Measurements from ENCODE around the gene CHST7. TPM values are rescaled to one million over a fixed set of nuclear protein-coding genes. Genes with fewer than 3 reads are reported as not detected.

The CHST7 gene
- total and polyA plus RNA-seq, 4 donors, result 2.9 to 13.2 (median 5.8) TPM

DNA sequence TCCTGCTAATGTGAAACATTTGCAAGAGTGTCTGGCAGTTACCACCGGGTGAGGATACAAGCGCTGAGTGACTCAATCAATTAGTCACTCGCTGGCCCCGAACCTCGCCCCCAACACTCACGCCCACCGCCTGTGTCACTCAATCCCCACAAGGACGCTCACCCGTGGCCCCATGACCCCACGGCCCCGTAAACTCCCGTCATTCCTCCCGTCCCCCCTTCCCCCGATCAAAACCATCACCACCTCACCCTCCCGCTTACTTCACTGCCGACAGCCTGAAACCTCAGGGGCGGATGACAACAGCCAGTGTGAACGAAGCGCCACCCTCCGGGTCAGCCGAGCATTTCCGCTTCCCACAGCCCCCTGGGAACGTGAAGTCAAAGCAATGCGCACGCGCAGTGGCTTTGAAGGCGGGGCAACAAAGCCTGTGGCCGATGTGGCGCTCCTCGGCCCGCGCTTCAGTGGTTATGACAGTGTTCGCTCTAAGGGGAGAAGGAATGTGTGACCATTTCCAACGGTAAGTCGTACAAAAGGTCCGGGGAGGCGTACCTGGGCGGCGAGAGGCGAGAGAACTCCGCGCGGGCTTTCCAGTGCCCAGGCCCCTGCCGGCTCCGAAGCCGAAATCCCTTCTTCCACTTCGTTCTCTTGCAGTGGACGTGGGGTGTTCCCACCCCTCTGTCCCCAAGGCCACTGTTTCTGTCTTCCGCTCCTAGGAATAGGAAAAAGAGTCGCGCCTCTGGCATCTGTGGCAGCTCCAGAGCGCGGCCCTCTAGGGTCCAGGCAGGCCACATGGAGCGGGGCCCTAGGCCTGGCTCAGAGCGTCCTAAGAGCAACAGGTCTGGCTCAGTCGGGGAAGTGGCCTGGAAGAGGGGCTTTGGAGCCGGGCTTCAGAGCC is 28.2 kb upstream of the CHST7 start, which contains the start of gene ZNF674:
Gene ZNF674 (minus strand): TSS at position 311 of the 895 bp plus-strand sequence. CDS start 3,334 bp downstream, outside the sequence.
- H3K4me1 ChIP-seq (ENCODE audit: control insufficient read depth in 4 of 4, insufficient read depth in 4 of 4, low read length in 3 of 4), result peaks cover 4 to 16% (median 10%) of the 10 kb centered on the region in 4 donors
- TF ChIP-seq, protein P1, sequence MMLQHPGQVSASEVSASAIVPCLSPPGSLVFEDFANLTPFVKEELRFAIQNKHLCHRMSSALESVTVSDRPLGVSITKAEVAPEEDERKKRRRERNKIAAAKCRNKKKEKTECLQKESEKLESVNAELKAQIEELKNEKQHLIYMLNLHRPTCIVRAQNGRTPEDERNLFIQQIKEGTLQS (IDR thresholded peaks at IDR 0.05), result peak; percentile 35
- no peak for TF ChIP-seq FOXA2 (IDR thresholded peaks at IDR 0.05)
- peak; percentile 65 for TF ChIP-seq YY1 (IDR thresholded peaks at IDR 0.05)
- TF ChIP-seq, protein P2, sequence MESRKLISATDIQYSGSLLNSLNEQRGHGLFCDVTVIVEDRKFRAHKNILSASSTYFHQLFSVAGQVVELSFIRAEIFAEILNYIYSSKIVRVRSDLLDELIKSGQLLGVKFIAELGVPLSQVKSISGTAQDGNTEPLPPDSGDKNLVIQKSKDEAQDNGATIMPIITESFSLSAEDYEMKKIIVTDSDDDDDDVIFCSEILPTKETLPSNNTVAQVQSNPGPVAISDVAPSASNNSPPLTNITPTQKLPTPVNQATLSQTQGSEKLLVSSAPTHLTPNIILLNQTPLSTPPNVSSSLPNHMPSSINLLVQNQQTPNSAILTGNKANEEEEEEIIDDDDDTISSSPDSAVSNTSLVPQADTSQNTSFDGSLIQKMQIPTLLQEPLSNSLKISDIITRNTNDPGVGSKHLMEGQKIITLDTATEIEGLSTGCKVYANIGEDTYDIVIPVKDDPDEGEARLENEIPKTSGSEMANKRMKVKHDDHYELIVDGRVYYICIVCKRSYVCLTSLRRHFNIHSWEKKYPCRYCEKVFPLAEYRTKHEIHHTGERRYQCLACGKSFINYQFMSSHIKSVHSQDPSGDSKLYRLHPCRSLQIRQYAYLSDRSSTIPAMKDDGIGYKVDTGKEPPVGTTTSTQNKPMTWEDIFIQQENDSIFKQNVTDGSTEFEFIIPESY (IDR thresholded peaks at IDR 0.05), result no peak
- TF ChIP-seq RXRA (IDR thresholded peaks at IDR 0.05), result peak; percentile 41 to 59
- no peak for TF ChIP-seq EGR1 (IDR thresholded peaks at IDR 0.05; ENCODE audit: low read depth in 2 of 2)
- TF ChIP-seq, protein P3, sequence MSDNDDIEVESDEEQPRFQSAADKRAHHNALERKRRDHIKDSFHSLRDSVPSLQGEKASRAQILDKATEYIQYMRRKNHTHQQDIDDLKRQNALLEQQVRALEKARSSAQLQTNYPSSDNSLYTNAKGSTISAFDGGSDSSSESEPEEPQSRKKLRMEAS (IDR thresholded peaks at IDR 0.05), result no peak
- TF ChIP-seq JUND (IDR thresholded peaks at IDR 0.05), result peak in 1 of 2 donors; percentile 14
- peak; percentile 53 for TF ChIP-seq NR2F2 (IDR thresholded peaks at IDR 0.05)
- TF ChIP-seq RAD21 (IDR thresholded peaks at IDR 0.05), result peak; percentile 50 to 74
- TF ChIP-seq, protein P4, sequence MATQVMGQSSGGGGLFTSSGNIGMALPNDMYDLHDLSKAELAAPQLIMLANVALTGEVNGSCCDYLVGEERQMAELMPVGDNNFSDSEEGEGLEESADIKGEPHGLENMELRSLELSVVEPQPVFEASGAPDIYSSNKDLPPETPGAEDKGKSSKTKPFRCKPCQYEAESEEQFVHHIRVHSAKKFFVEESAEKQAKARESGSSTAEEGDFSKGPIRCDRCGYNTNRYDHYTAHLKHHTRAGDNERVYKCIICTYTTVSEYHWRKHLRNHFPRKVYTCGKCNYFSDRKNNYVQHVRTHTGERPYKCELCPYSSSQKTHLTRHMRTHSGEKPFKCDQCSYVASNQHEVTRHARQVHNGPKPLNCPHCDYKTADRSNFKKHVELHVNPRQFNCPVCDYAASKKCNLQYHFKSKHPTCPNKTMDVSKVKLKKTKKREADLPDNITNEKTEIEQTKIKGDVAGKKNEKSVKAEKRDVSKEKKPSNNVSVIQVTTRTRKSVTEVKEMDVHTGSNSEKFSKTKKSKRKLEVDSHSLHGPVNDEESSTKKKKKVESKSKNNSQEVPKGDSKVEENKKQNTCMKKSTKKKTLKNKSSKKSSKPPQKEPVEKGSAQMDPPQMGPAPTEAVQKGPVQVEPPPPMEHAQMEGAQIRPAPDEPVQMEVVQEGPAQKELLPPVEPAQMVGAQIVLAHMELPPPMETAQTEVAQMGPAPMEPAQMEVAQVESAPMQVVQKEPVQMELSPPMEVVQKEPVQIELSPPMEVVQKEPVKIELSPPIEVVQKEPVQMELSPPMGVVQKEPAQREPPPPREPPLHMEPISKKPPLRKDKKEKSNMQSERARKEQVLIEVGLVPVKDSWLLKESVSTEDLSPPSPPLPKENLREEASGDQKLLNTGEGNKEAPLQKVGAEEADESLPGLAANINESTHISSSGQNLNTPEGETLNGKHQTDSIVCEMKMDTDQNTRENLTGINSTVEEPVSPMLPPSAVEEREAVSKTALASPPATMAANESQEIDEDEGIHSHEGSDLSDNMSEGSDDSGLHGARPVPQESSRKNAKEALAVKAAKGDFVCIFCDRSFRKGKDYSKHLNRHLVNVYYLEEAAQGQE (IDR thresholded peaks at IDR 0.05), result peak; percentile 42
- TF ChIP-seq FOXA1 (IDR thresholded peaks at IDR 0.05), result no peak
- TF ChIP-seq, protein P5, sequence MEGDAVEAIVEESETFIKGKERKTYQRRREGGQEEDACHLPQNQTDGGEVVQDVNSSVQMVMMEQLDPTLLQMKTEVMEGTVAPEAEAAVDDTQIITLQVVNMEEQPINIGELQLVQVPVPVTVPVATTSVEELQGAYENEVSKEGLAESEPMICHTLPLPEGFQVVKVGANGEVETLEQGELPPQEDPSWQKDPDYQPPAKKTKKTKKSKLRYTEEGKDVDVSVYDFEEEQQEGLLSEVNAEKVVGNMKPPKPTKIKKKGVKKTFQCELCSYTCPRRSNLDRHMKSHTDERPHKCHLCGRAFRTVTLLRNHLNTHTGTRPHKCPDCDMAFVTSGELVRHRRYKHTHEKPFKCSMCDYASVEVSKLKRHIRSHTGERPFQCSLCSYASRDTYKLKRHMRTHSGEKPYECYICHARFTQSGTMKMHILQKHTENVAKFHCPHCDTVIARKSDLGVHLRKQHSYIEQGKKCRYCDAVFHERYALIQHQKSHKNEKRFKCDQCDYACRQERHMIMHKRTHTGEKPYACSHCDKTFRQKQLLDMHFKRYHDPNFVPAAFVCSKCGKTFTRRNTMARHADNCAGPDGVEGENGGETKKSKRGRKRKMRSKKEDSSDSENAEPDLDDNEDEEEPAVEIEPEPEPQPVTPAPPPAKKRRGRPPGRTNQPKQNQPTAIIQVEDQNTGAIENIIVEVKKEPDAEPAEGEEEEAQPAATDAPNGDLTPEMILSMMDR (IDR thresholded peaks at IDR 0.05; ENCODE audit: low read depth, low read length, missing input control), result peak; percentile 50
- peak; percentile 43 to 89 for TF ChIP-seq GABPA (IDR thresholded peaks at IDR 0.05 in 1 of 2, conservative IDR thresholded peaks at IDR 0.05 in 1 of 2)
- no peak for TF ChIP-seq HNF4G (IDR thresholded peaks at IDR 0.05)
- peak in 1 of 2 donors; percentile 26 for TF ChIP-seq HNF4A (conservative IDR thresholded peaks at IDR 0.05)
- no peak for TF ChIP-seq SP1 (IDR thresholded peaks at IDR 0.05)
- TF ChIP-seq TAF1 (conservative IDR thresholded peaks at IDR 0.05), result peak; percentile 32
- DNase-seq (ENCODE audit: low spot score), result peak; percentile 89
- H3K27ac ChIP-seq (ENCODE audit: low read depth in 1 of 2, low read length in 2 of 2), result peak within 1 kb of the TSS; percentile 58 to 93
- no peaks in the 10 kb centered on the region for H3K27me3 ChIP-seq (ENCODE audit: control insufficient read depth in 4 of 4, insufficient read depth in 4 of 4, low read length in 3 of 4)
- H3K36me3 ChIP-seq (ENCODE audit: control insufficient read depth in 4 of 4, insufficient read depth in 3 of 4, low read depth in 1 of 4, low read length in 3 of 4), result no peaks in the 10 kb centered on the region
- peak within 1 kb of the TSS; percentile 82 to 95 for H3K9ac ChIP-seq (ENCODE audit: low read depth in 1 of 2, low read length in 2 of 2)
- no peaks in the 10 kb centered on the region for H3K9me3 ChIP-seq (ENCODE audit: control insufficient read depth in 4 of 4, low read length in 3 of 4)
- 0% methylated on average over 57 of the region's 57 CpGs for WGBS
- H3K4me3 ChIP-seq (ENCODE audit: low read depth in 1 of 3, low read length in 3 of 3), result peak within 1 kb of the TSS; percentile 84 to 89 (median 88)

All from liver (tissue), 9 donors.